ENCODE results near the gene SLAMF6.
"Not testable (repeated sequence)": the region's sequence is repeated elsewhere in the genome, so short reads cannot be mapped to it uniquely, and the experiment has no call there.

SLAMF6 gene

DNA sequence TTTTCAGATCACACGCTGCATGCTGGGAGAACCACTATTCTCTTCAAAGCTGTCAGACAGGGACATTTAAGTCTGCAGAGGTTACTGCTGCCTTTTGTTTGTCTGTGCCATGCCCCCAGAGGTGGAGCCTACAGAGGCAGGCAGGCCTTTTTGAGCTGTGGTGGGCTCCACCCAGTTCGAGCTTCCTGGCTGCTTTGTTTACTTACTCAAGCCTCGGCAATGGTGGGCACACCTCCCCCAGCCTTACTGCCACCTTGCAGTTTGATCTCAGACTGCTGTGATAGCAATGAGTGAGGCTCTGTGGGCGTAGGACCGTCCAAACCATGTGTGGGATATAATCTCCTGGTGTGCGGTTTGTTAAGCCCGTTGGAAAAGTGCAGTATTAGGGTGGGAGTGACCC lies 42.3 kb downstream of the SLAMF6 start:
- DNase-seq (ENCODE audit: extremely low spot score, insufficient read length, low read depth); FAIRE-seq: not testable (repeated sequence)

GRCh38 chr1:160479091-160479490 lies 44.0 kb downstream of the SLAMF6 start:
- not testable (repeated sequence) for DNase-seq (ENCODE audit: extremely low spot score, insufficient read length, low read depth); FAIRE-seq

DNA sequence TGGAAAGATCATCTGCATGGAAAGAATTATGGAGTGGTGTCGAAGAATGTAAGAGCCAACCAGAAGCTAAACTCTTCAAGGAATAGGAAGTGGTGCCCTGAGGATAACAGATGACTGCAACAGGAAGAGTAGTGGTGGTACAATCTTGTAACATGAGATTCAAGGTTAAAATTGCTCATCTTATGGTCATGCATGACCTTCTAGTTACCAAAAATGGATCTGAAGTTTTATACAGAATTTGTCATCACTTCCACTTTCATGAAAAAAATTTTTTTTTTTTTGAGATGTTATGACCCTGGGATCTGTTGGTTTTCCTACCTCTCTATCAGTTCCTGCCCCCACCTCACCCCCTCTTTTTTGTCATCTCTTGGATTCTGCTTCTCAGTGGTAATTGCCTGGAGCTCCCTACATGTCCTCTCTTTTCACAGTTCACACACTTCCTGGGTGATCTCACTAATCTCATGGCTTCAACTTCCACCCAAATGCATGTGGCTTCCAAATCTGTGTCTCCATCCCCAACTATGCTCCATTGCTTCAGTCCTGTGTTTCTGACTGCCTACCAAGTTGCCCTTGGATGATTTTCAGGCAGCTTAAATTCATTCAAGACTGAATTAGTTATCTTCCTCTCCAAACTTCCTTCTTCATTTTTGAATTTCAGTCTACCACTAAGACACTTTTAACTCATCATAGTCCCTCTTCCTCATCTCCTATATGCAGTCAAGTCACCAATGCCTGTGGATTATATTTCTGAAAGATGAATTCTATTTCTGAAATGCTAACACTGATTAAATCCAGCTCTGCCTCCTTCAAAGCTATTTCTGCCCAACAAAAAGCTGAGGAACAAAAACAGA lies 48.4 kb downstream of the SLAMF6 start:
- peak; percentile 65 for FAIRE-seq
- DNase-seq (ENCODE audit: extremely low spot score, insufficient read length, low read depth) = no peak

DNA sequence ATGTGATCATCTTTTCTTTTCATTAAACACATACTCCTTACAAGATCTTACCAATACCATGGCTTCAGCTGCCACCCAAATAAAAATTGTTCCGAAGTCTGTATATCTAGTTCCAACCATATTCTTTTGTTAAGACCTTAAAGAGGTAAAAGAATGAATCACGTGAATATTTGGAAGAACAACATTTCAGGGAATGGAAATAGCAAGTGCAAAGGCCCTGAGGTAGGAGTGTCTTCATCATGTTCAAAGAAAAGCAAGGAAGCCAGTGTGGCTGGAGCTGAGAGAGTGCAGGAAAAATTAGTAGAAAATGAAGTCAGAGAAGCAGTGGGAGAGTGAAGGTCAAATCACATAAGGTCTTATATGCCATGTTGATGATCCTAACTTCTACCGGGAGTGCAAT lies 50.9 kb downstream of the SLAMF6 start:
- FAIRE-seq = peak; percentile 53
- no peak for DNase-seq (ENCODE audit: extremely low spot score, insufficient read length, low read depth)

- DNase-seq (ENCODE audit: extremely low spot score, insufficient read length, low read depth) = no peak
- peak; percentile 75 for FAIRE-seq
Observed at GRCh38 chr1:160471253-160471652, 51.8 kb downstream of the SLAMF6 start.

GRCh38 chr1:160467576-160467975 lies 55.5 kb downstream of the SLAMF6 start:
- DNase-seq (ENCODE audit: extremely low spot score, insufficient read length, low read depth) (no peak), FAIRE-seq (peak; percentile 51)

DNA sequence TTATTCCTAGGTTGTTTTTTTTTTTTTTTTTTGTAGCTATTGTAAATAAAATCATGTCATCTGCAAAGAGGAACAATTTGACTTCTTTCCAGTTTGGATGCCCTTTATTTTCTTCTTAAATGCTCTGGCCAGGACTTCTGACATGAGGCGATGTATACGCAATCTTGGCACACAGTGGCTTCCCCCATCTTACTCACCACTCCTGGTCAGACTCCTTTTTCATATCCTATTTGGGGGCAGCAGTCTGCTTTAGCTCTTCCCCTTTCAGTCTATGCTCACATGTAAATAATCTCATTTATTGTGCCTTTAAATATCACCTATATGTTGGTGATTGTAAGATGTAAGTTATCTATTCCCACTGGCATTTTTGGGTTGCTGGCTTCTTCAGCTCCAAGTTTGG lies 56.1 kb downstream of the SLAMF6 start:
- DNase-seq (ENCODE audit: extremely low spot score, insufficient read length, low read depth) (no peak), FAIRE-seq (peak; percentile 76)

- peak; percentile 73 for FAIRE-seq
Observed at GRCh38 chr1:160465123-160465522, 57.9 kb downstream of the SLAMF6 start.

DNA sequence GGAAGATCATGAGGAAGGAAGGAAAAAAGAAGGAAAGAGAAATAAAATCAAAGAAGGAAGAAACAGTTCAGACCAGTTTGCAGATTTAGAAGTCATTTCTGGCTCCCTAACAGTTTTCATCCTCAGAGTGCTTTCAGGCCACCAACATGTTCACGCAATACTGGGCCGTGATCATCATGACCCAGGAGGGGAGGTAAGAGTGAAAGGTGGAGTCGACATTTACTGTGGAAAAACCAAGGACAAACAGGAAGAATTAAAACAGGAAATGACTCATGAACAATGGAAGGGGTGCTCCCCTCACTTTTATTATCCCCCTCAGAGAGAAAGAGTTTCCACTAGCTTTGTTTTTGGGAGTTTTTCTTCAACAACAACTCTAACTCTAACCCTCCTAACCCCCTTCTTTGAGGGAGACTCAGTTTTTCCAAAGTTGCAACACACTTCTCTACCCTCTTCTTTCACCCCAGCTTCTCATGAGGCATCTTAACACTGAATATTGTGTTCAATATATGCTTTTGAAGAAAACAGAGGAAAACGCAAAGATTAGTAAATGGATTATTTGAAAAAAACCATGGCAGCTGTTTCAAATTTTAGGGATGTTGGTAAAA lies 62.3 kb downstream of the SLAMF6 start:
- DNase-seq (ENCODE audit: extremely low spot score, insufficient read length, low read depth) (no peak), FAIRE-seq (no peak)

More at GRCh38 chr1:160465123-160465522, 57.9 kb downstream of the SLAMF6 start:
- DNase-seq (ENCODE audit: extremely low spot score, insufficient read length, low read depth) = no peak

- DNase-seq (ENCODE audit: extremely low spot score, insufficient read length, low read depth) (no peak), FAIRE-seq (peak; percentile 93)
Observed at GRCh38 chr1:160460214-160460642, 62.8 kb downstream of the SLAMF6 start.

GRCh38 chr1:160459687-160460086 lies 63.4 kb downstream of the SLAMF6 start:
- DNase-seq (ENCODE audit: extremely low spot score, insufficient read length, low read depth) (no peak), FAIRE-seq (no peak)

GRCh38 chr1:160459056-160459455 lies 64.0 kb downstream of the SLAMF6 start:
- FAIRE-seq = peak; percentile 62
- no peak for DNase-seq (ENCODE audit: extremely low spot score, insufficient read length, low read depth)

DNA sequence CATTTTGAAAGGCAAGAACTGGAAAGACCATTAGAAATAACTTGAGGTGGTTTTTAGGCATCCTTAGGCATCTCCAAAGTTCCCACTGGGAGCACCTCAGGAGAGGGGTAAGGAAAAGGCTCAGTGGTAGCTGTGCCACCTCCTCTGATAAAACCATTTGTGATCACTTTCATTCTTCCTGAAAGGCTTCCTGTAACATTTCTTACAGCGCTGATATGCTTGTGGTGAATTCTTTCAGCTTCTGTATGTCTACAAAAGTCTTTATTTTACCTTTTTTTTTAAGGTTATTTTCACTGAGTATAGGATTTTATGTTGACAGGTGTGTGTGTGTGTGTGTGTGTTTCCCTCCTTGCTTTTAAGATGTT lies 67.9 kb downstream of the SLAMF6 start:
- no peak for FAIRE-seq
- DNase-seq (ENCODE audit: extremely low spot score, insufficient read length, low read depth) = no peak

GRCh38 chr1:160454371-160455152 lies 68.5 kb downstream of the SLAMF6 start:
- FAIRE-seq = peak; percentile 81
- DNase-seq (ENCODE audit: extremely low spot score, insufficient read length, low read depth) = no peak

GRCh38 chr1:160453443-160453842 lies 69.6 kb downstream of the SLAMF6 start:
- DNase-seq (ENCODE audit: extremely low spot score, insufficient read length, low read depth) = no peak
- FAIRE-seq = peak; percentile 96

GRCh38 chr1:160451859-160452232 lies 71.2 kb downstream of the SLAMF6 start:
- DNase-seq (ENCODE audit: extremely low spot score, insufficient read length, low read depth) = no peak
- no peak for FAIRE-seq

- peak; percentile 89 for FAIRE-seq
Observed at GRCh38 chr1:160451119-160451858, 71.8 kb downstream of the SLAMF6 start.

GRCh38 chr1:160449494-160449893 lies 73.6 kb downstream of the SLAMF6 start:
- no peak for DNase-seq (ENCODE audit: extremely low spot score, insufficient read length, low read depth)
- no peak for FAIRE-seq

More at GRCh38 chr1:160451119-160451858, 71.8 kb downstream of the SLAMF6 start:
- DNase-seq (ENCODE audit: extremely low spot score, insufficient read length, low read depth) = no peak

- no peak for DNase-seq (ENCODE audit: extremely low spot score, insufficient read length, low read depth)
- FAIRE-seq = peak; percentile 41
Observed at GRCh38 chr1:160446945-160447600, 76.0 kb downstream of the SLAMF6 start.

Data from GM18507 (cell line).